Common myeloid progenitor, CD34-positive (primary cell): ENCODE data around the gene SP7.
"Not testable (repeated sequence)": the region's sequence is repeated elsewhere in the genome, so short reads cannot be mapped to it uniquely, and the experiment has no call there.

ENCODE experiments used
- CTCF ChIA-PET: fragments of 350-600 bp; sonication (Branson Sonifier 250); formaldehyde crosslinking; loops from one replicate; lab custom pipeline; 2021; ENCODE audit warnings: antibody characterized with exemption; lab: Charles Lee
- POLR2A ChIA-PET: fragments of 350-600 bp; sonication (Branson Sonifier 250); formaldehyde crosslinking; loops from one replicate; lab custom pipeline; 2021; ENCODE audit warnings: antibody characterized with exemption; lab: Charles Lee
- DNase-seq, 3 donors: peaks; one replicate each; pipeline versions ENCODE4 v3.0.0 to v3.0.0-alpha.2; 2013
- H3K27ac ChIP-seq, 2 experiments: 1 replicate in 1 of 2; 2 replicates in 1 of 2; pipeline ENCODE4 v1.7.0; 2013; ENCODE audit warnings: inconsistent platforms in 2 of 2, low read length in 2 of 2, mild to moderate bottlenecking in 2 of 2, low read depth in 1 of 2, moderate library complexity in 1 of 2; ENCODE audit not compliant: severe bottlenecking in 2 of 2, insufficient read depth in 1 of 2, poor library complexity in 1 of 2
- H3K27me3 ChIP-seq, 5 experiments: replicated peaks in 2 of 5; 1 replicate in 3 of 5; 2 replicates in 2 of 5; pipeline versions ENCODE4 v1.6.1 to v1.7.0; 2013; ENCODE audit warnings: low read length in 4 of 5, mild to moderate bottlenecking in 2 of 5, moderate library complexity in 2 of 5, inconsistent platforms in 1 of 5; ENCODE audit not compliant: insufficient read depth in 5 of 5, control insufficient read depth in 4 of 5
- H3K36me3 ChIP-seq, 4 experiments: 1 replicate in 2 of 4; 2 replicates in 2 of 4; pipeline versions ENCODE4 v1.6.1 to v1.7.0; 2013; ENCODE audit warnings: low read length in 3 of 4, control low read depth in 1 of 4, mild to moderate bottlenecking in 1 of 4; ENCODE audit not compliant: control insufficient read depth in 4 of 4, insufficient read depth in 4 of 4
- H3K4me1 ChIP-seq, 4 experiments: 1 replicate in 3 of 4; 2 replicates in 1 of 4; pipeline versions ENCODE4 v1.6.1 to v1.7.1; 2013; ENCODE audit warnings: low read length in 3 of 4, mild to moderate bottlenecking in 3 of 4, control low read depth in 1 of 4, inconsistent platforms in 1 of 4, moderate library complexity in 1 of 4; ENCODE audit not compliant: control insufficient read depth in 4 of 4, insufficient read depth in 4 of 4; ENCODE audit errors: control extremely low read depth in 1 of 4
- H3K4me3 ChIP-seq, 7 experiments: 1 replicate in 4 of 7; 2 replicates in 3 of 7; pipeline versions ENCODE4 v1.5.1 to v1.7.0; 2013; ENCODE audit warnings: mild to moderate bottlenecking in 7 of 7, low read length in 6 of 7, moderate library complexity in 6 of 7, inconsistent platforms in 2 of 7, low read depth in 2 of 7, control low read depth in 1 of 7; ENCODE audit not compliant: insufficient read depth in 4 of 7, control insufficient read depth in 1 of 7; ENCODE audit errors: extremely low read depth in 1 of 7
- H3K9me3 ChIP-seq, 5 experiments: 1 replicate in 4 of 5; 2 replicates in 1 of 5; pipeline versions ENCODE4 v1.6.1 to v1.7.1; 2013; ENCODE audit warnings: low read length in 4 of 5, mild to moderate bottlenecking in 2 of 5, inconsistent platforms in 1 of 5, low read depth in 1 of 5, moderate library complexity in 1 of 5; ENCODE audit not compliant: control insufficient read depth in 4 of 5, insufficient read depth in 2 of 5; ENCODE audit errors: control extremely low read depth in 1 of 5
- WGBS: methylation state at CpG from one replicate; pipeline ENCODE4 v1.1.5; 2013; ENCODE audit not compliant: insufficient coverage; 5-methylcytosine and 5-hydroxymethylcytosine counted together

Gene SP7

GRCh38 chr12:53332744-53333143, 3.4 kb downstream of the SP7 start:
- H3K9me3 ChIP-seq, result no peaks in the 10 kb centered on the region
- CTCF ChIA-PET, result interaction anchor here (0.9 to 22.0 kb wide), 4 partner anchors 11 to 122 kb away, joined by 3 to 489 read pairs (median 6); partner anchors contain the start of gene AAAS
- H3K4me3 ChIP-seq, result no peak overlapping the region
- no peak overlapping the region for H3K27ac ChIP-seq
- peaks cover 0 to 6% (median 3%) of the 10 kb centered on the region in 5 experiments for H3K27me3 ChIP-seq
- WGBS, result 92% methylated on average over 7 of the region's 15 CpGs
- H3K4me1 ChIP-seq, result peaks cover 0 to 28% (median 17%) of the 10 kb centered on the region in 4 experiments
- no peak for DNase-seq
- POLR2A ChIA-PET, result no interaction called here
- H3K36me3 ChIP-seq, result no peaks in the 10 kb centered on the region

- H3K9me3 ChIP-seq, H3K36me3 ChIP-seq, H3K27ac ChIP-seq, H3K4me3 ChIP-seq, H3K27me3 ChIP-seq, DNase-seq, POLR2A ChIA-PET: not testable (repeated sequence)
- peaks cover 0 to 27% (median 16%) of the 10 kb centered on the region in 4 experiments for H3K4me1 ChIP-seq
- CTCF ChIA-PET, result interaction anchor here (0.9 to 22.0 kb wide), 4 partner anchors 10 to 122 kb away, joined by 3 to 489 read pairs (median 6); partner anchors contain the start of gene AAAS
These were observed 3.8 kb downstream of the SP7 start for GRCh38 chr12:53332339-53332738.

GRCh38 chr12:53330671-53331070, 5.5 kb downstream of the SP7 start:
- POLR2A ChIA-PET, result no interaction called here
- Histone ChIP-seq H3K27ac (no peak overlapping the region), H3K4me1 (peaks cover 0 to 19% (median 12%) of the 10 kb centered on the region in 4 experiments), H3K36me3 (no peaks in the 10 kb centered on the region), H3K27me3 (peaks cover 0 to 4% (median 0%) of the 10 kb centered on the region in 5 experiments), H3K9me3 (no peaks in the 10 kb centered on the region), H3K4me3 (no peak overlapping the region)
- CTCF ChIA-PET, result interaction anchor here (1.0 to 22.0 kb wide), 4 partner anchors 9 to 90 kb away, joined by 3 to 489 read pairs (median 4); partner anchors contain the start of gene AAAS
- no peak for DNase-seq
- 98% methylated on average over 4 of the region's 5 CpGs for WGBS

- Histone ChIP-seq H3K27me3 (peaks cover 0 to 3% (median 0%) of the 10 kb centered on the region in 5 experiments), H3K4me1 (peaks cover 2 to 34% (median 26%) of the 10 kb centered on the region in 4 experiments), H3K9me3 (no peaks in the 10 kb centered on the region), H3K4me3 (no peak overlapping the region), H3K36me3 (no peaks in the 10 kb centered on the region), H3K27ac (no peak overlapping the region)
- WGBS, result 66% methylated on average over 16 of the region's 16 CpGs
- DNase-seq, result peak in 2 of 3 donors; percentile 31 to 37
- ChIA-PET CTCF (interaction anchor here (1.1 to 22.0 kb wide), 11 partner anchors 7 to 183 kb away, joined by 3 to 489 read pairs (median 5); partner anchors contain the start of gene SP7), POLR2A (no interaction called here)
These were observed 8.1 kb downstream of the SP7 start for GRCh38 chr12:53328043-53328435.

GRCh38 chr12:53327435-53328042, 8.6 kb downstream of the SP7 start:
- no peak overlapping the region for H3K4me3 ChIP-seq
- POLR2A ChIA-PET, result interaction anchor here (3.6 kb wide), 1 partner anchor 17 kb away, joined by 16 read pairs; no protein-coding TSS in a partner anchor
- peaks cover 0 to 3% (median 0%) of the 10 kb centered on the region in 5 experiments for H3K27me3 ChIP-seq
- no peak overlapping the region for H3K27ac ChIP-seq
- 97% methylated on average over 2 of the region's 3 CpGs for WGBS
- peak in 1 of 3 donors; percentile 24 for DNase-seq
- H3K36me3 ChIP-seq, result no peaks in the 10 kb centered on the region
- CTCF ChIA-PET, result interaction anchor here (1.0 to 22.0 kb wide), 20 partner anchors 8 to 184 kb away, joined by 3 to 489 read pairs (median 5); partner anchors contain the start of gene SP7
- peaks cover 2 to 34% (median 26%) of the 10 kb centered on the region in 4 experiments for H3K4me1 ChIP-seq
- H3K9me3 ChIP-seq, result no peaks in the 10 kb centered on the region

- Histone ChIP-seq H3K9me3 (no peaks in the 10 kb centered on the region), H3K36me3 (no peaks in the 10 kb centered on the region), H3K27me3 (peaks cover 0 to 3% (median 0%) of the 10 kb centered on the region in 5 experiments), H3K4me3 (peak overlapping the region in 2 of 7 experiments; percentile 71 to 79), H3K27ac (no peak overlapping the region), H3K4me1 (peaks cover 2 to 41% (median 30%) of the 10 kb centered on the region in 4 experiments)
- ChIA-PET POLR2A (interaction anchor here (3.6 kb wide), 1 partner anchor 18 kb away, joined by 16 read pairs; no protein-coding TSS in a partner anchor), CTCF (interaction anchor here (0.6 to 22.0 kb wide), 19 partner anchors 9 to 191 kb away, joined by 3 to 489 read pairs (median 5); partner anchors contain the start of genes NPFF and SP7)
- 78% methylated on average over 6 of the region's 8 CpGs for WGBS
- DNase-seq, result no peak
These were observed 9.5 kb downstream of the SP7 start for GRCh38 chr12:53326460-53327185.
